ENCODE results near the gene LTO1. TPM values are rescaled to one million over a fixed set of nuclear protein-coding genes. Genes with fewer than 3 reads are reported as not detected.
A peak's percentile ranks its signal among the peaks of the same experiment; 100 is the strongest.

Gene LTO1
- total and polyA plus RNA-seq, 2 of the 13 experiments (the other 11 are each of a cell fraction or from before 2014, with no cell fraction given), result 11.8 to 15.0 TPM

DNA sequence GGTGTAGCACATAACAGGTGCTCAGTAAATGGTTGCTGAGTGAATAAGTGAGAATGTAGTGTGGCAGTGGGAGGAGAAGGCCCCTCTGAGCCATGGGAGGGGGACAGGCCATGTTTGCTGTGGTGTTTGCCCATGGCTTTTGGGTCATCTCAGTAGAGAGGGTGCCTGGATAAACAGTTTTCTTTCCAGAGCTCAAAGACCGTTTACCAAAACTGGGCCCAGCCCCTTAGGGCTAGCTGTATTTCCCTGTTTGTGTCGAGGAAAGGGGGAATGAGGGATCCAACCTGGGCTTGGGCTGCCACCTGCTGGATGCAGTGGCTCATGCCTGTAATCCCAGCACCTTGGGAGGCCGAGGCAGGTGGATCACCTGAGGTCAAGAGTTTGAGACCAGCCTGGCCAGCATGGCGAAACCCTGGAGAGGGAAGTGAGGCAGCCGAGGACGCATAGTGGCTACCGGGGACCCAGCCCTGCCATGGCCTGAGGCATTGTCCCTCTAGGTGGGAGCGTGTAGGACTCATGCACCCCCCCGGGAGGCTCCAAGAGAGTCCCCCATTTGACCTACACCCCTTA lies 8.7 kb upstream of the LTO1 start (continued):
- TF ChIP-seq RELA (CRISPR knock-in tag; IDR thresholded peaks at IDR 0.05) (no peak), MATR3 (CRISPR knock-in tag; IDR thresholded peaks at IDR 0.05) (no peak), NCOA5 (CRISPR knock-in tag; IDR thresholded peaks at IDR 0.05) (no peak), PHF21A (CRISPR knock-in tag; IDR thresholded peaks at IDR 0.05) (peak; percentile 54; the same call in 1 of the 2 replicates), RARA (CRISPR knock-in tag; IDR thresholded peaks at IDR 0.05) (no peak), ZNF747 (CRISPR knock-in tag; IDR thresholded peaks at IDR 0.05; ENCODE audit: borderline replicate concordance) (no peak), FOXO1 (CRISPR knock-in tag; IDR thresholded peaks at IDR 0.05) (peak; percentile 73; the same call in 1 of the 2 replicates), FOXJ3 (CRISPR knock-in tag; IDR thresholded peaks at IDR 0.05; ENCODE audit: borderline replicate concordance) (0 out of 2 replicates have a peak, but pooled peaks have one; percentile 34), ZNF720 (CRISPR knock-in tag; IDR thresholded peaks at IDR 0.05) (no peak), ZNF329 (CRISPR knock-in tag; IDR thresholded peaks at IDR 0.05; ENCODE audit: low read depth) (no peak), PRPF4 (IDR thresholded peaks at IDR 0.05; ENCODE audit: low read depth, low read length, poor library complexity, severe bottlenecking) (no peak)
- TF ChIP-seq, protein P1, sequence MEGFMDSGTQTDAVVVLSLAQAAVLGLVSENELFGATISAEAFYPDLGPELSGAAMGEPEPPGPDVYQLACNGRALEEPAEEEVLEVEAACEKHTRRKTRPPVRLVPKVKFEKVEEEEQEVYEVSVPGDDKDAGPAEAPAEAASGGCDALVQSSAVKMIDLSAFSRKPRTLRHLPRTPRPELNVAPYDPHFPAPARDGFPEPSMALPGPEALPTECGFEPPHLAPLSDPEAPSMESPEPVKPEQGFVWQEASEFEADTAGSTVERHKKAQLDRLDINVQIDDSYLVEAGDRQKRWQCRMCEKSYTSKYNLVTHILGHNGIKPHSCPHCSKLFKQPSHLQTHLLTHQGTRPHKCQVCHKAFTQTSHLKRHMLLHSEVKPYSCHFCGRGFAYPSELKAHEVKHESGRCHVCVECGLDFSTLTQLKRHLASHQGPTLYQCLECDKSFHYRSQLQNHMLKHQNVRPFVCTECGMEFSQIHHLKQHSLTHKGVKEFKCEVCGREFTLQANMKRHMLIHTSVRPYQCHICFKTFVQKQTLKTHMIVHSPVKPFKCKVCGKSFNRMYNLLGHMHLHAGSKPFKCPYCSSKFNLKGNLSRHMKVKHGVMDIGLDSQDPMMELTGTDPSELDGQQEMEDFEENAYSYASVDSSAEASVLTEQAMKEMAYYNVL (CRISPR knock-in tag; IDR thresholded peaks at IDR 0.05; ENCODE audit: borderline replicate concordance), result no peak
- TF ChIP-seq, protein P2, sequence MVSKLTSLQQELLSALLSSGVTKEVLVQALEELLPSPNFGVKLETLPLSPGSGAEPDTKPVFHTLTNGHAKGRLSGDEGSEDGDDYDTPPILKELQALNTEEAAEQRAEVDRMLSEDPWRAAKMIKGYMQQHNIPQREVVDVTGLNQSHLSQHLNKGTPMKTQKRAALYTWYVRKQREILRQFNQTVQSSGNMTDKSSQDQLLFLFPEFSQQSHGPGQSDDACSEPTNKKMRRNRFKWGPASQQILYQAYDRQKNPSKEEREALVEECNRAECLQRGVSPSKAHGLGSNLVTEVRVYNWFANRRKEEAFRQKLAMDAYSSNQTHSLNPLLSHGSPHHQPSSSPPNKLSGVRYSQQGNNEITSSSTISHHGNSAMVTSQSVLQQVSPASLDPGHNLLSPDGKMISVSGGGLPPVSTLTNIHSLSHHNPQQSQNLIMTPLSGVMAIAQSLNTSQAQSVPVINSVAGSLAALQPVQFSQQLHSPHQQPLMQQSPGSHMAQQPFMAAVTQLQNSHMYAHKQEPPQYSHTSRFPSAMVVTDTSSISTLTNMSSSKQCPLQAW (CRISPR knock-in tag; IDR thresholded peaks at IDR 0.05), result peak; percentile 61; the same call in 1 of the 2 replicates
- TF ChIP-seq, protein P3, sequence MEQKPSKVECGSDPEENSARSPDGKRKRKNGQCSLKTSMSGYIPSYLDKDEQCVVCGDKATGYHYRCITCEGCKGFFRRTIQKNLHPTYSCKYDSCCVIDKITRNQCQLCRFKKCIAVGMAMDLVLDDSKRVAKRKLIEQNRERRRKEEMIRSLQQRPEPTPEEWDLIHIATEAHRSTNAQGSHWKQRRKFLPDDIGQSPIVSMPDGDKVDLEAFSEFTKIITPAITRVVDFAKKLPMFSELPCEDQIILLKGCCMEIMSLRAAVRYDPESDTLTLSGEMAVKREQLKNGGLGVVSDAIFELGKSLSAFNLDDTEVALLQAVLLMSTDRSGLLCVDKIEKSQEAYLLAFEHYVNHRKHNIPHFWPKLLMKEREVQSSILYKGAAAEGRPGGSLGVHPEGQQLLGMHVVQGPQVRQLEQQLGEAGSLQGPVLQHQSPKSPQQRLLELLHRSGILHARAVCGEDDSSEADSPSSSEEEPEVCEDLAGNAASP (CRISPR knock-in tag; IDR thresholded peaks at IDR 0.05; ENCODE audit: borderline replicate concordance), result peak; percentile 52; the same call in 1 of the 2 replicates
- TF ChIP-seq, protein P4, sequence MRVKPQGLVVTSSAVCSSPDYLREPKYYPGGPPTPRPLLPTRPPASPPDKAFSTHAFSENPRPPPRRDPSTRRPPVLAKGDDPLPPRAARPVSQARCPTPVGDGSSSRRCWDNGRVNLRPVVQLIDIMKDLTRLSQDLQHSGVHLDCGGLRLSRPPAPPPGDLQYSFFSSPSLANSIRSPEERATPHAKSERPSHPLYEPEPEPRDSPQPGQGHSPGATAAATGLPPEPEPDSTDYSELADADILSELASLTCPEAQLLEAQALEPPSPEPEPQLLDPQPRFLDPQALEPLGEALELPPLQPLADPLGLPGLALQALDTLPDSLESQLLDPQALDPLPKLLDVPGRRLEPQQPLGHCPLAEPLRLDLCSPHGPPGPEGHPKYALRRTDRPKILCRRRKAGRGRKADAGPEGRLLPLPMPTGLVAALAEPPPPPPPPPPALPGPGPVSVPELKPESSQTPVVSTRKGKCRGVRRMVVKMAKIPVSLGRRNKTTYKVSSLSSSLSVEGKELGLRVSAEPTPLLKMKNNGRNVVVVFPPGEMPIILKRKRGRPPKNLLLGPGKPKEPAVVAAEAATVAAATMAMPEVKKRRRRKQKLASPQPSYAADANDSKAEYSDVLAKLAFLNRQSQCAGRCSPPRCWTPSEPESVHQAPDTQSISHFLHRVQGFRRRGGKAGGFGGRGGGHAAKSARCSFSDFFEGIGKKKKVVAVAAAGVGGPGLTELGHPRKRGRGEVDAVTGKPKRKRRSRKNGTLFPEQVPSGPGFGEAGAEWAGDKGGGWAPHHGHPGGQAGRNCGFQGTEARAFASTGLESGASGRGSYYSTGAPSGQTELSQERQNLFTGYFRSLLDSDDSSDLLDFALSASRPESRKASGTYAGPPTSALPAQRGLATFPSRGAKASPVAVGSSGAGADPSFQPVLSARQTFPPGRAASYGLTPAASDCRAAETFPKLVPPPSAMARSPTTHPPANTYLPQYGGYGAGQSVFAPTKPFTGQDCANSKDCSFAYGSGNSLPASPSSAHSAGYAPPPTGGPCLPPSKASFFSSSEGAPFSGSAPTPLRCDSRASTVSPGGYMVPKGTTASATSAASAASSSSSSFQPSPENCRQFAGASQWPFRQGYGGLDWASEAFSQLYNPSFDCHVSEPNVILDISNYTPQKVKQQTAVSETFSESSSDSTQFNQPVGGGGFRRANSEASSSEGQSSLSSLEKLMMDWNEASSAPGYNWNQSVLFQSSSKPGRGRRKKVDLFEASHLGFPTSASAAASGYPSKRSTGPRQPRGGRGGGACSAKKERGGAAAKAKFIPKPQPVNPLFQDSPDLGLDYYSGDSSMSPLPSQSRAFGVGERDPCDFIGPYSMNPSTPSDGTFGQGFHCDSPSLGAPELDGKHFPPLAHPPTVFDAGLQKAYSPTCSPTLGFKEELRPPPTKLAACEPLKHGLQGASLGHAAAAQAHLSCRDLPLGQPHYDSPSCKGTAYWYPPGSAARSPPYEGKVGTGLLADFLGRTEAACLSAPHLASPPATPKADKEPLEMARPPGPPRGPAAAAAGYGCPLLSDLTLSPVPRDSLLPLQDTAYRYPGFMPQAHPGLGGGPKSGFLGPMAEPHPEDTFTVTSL (CRISPR knock-in tag; IDR thresholded peaks at IDR 0.05; ENCODE audit: borderline replicate concordance), result peak; percentile 48; the same call in 1 of the 2 replicates

All from HepG2 (cell line).